GM12878 (cell line): Measurements from ENCODE around the gene COTL1. TPM values are rescaled to one million over a fixed set of nuclear protein-coding genes. Genes with fewer than 3 reads are reported as not detected.

Source experiments
- ATF3 ChIP-seq: IDR thresholded peaks from 2 replicates; pipeline ENCODE4 v1.6.1; 2011; ENCODE audit warnings: low read depth, mild to moderate bottlenecking, low read length, moderate library complexity, borderline replicate concordance; ENCODE audit errors: extremely low read depth
- BCLAF1 ChIP-seq: fragments of 450-650 bp; IDR thresholded peaks from 2 replicates; pipeline ENCODE4 v1.6.1; 2017; ENCODE audit warnings: antibody characterized with exemption, mild to moderate bottlenecking, moderate library complexity
- EED ChIP-seq: sonication (generic); IDR thresholded peaks from 2 replicates; pipeline ENCODE4 v1.6.1; 2016; ENCODE audit warnings: antibody characterized with exemption, low read depth
- EP300 ChIP-seq, 2 experiments: fragments of 150-350 bp in 1 of 2; IDR thresholded peaks; 2 replicates each; pipeline ENCODE4 v1.6.1; 2011 to 2012; ENCODE audit warnings: low read depth in 2 of 2, low read length in 2 of 2, borderline replicate concordance in 1 of 2, improper control_type of control experiment in 1 of 2, inconsistent platforms in 1 of 2; ENCODE audit not compliant: control insufficient read depth in 1 of 2
- IRF4 ChIP-seq: IDR thresholded peaks from 2 replicates; pipeline ENCODE4 v1.6.1; 2011; ENCODE audit warnings: low read depth, low read length
- SMARCA5 ChIP-seq: fragments of 450-650 bp; IDR thresholded peaks from 2 replicates; pipeline ENCODE4 v1.6.1; 2017; ENCODE audit warnings: mild to moderate bottlenecking
- SMC3 ChIP-seq: IDR thresholded peaks from 2 replicates; pipeline ENCODE4 v1.6.1; 2011; ENCODE audit warnings: low read length, improper control_type of control experiment, borderline replicate concordance
- USF2 ChIP-seq: IDR thresholded peaks from 2 replicates; pipeline ENCODE4 v1.6.1; 2011; ENCODE audit warnings: low read depth, low read length, improper control_type of control experiment, borderline replicate concordance
- ZBTB33 ChIP-seq: fragments of 450-650 bp; IDR thresholded peaks from 2 replicates; pipeline ENCODE4 v1.6.1; 2017; ENCODE audit warnings: mild to moderate bottlenecking
- ZNF207 ChIP-seq: fragments of 450-650 bp; IDR thresholded peaks from 2 replicates; pipeline ENCODE4 v1.6.1; 2014; ENCODE audit warnings: antibody characterized with exemption, mild to moderate bottlenecking, borderline replicate concordance
- ZNF622 ChIP-seq: fragments of 450-650 bp; IDR thresholded peaks from 2 replicates; pipeline ENCODE4 v1.6.1; 2017; ENCODE audit warnings: mild to moderate bottlenecking, inconsistent platforms
- polyA plus RNA-seq, 11 experiments: library from polyadenylated mRNA; depleted of rRNA in 4 of 11; unstranded in 6 of 11; stranded (reverse) in 5 of 11; fragments of >200 nt; fragmentation: Nextera tagmentation in 4 of 11; fragmentation: Illumina TruSeq in 1 of 11; extraction: Ambion mirVana in 4 of 11; extraction: Trizol in 1 of 11; gene quantifications; 1 replicate in 1 of 11; 2 replicates in 10 of 11; pipeline versions ENCODE4 v1.2.1 to v1.2.3, GENCODE V29; 2011 to 2016; ENCODE audit warnings: inconsistent platforms in 2 of 11, missing spikeins in 2 of 11, low read depth in 1 of 11
- total RNA-seq, 4 experiments: library from RNA; depleted of rRNA in 3 of 4; stranded (reverse); fragments of >200 nt in 3 of 4; fragmentation: Illumina TruSeq in 1 of 4; extraction: Trizol in 1 of 4; gene quantifications; 2 replicates each; pipeline versions ENCODE4 v1.2.1 to v1.2.3, GENCODE V29; 2013 to 2021

Gene COTL1
- total and polyA plus RNA-seq, 10 of the 15 experiments (the other 5 are each of a cell fraction or from before 2014, with no cell fraction given) = 140 to 894 (median 330) TPM

- peak; percentile 65 for TF ChIP-seq USF2
- no peak for TF ChIP-seq ZNF622
- no peak for TF ChIP-seq EP300 (IDR thresholded peaks at IDR 0.05; ENCODE audit: borderline replicate concordance in 1 of 2, control insufficient read depth in 1 of 2, low read depth in 2 of 2, low read length in 2 of 2)
- TF ChIP-seq ZBTB33 = no peak
- TF ChIP-seq SMARCA5 = peak; percentile 37; the same call in 1 of the 2 replicates
- TF ChIP-seq EED = 0 out of 2 replicates have a peak, but pooled peaks have one; percentile 13
- TF ChIP-seq IRF4 = 0 out of 2 replicates have a peak, but pooled peaks have one; percentile 34
- TF ChIP-seq ZNF207 = no peak
- peak; percentile 54; the same call in 1 of the 2 replicates for TF ChIP-seq ATF3
- TF ChIP-seq SMC3 = no peak; the same call in 1 of the 2 replicates
- TF ChIP-seq BCLAF1 = no peak
These were observed 32.0 kb downstream of the COTL1 start (continued) for GRCh38 chr16:84585886-84586285.
